OCI-M2 (cell line): ENCODE data around the gene NCOR2.

Experiments used
- DNase-seq: peaks from one replicate; lab custom pipeline; 2025; ENCODE audit not compliant: unreplicated experiment; lab: John Stamatoyannopoulos, UW

NCOR2 gene

DNA sequence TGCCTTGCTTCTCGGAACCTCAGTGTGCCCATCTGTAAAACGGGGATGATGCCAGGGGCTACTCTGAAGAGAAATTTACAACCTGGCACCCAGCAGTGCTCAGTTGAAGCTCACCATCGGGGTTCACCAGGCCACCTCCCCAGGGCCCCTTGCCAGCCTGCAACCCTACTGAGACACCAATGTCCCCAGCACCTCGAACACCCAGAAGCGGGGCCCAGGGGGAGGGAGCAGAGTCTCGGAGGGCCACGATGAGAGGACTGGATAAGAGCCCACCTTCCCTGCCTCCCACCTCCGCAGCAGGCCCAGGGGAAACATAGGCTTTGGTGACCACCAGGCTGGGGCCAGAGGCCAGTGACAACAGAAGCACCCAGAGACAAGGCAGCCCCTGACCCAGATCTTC, 22.4 kb downstream of the NCOR2 start:
- DNase-seq: no peak

DNA sequence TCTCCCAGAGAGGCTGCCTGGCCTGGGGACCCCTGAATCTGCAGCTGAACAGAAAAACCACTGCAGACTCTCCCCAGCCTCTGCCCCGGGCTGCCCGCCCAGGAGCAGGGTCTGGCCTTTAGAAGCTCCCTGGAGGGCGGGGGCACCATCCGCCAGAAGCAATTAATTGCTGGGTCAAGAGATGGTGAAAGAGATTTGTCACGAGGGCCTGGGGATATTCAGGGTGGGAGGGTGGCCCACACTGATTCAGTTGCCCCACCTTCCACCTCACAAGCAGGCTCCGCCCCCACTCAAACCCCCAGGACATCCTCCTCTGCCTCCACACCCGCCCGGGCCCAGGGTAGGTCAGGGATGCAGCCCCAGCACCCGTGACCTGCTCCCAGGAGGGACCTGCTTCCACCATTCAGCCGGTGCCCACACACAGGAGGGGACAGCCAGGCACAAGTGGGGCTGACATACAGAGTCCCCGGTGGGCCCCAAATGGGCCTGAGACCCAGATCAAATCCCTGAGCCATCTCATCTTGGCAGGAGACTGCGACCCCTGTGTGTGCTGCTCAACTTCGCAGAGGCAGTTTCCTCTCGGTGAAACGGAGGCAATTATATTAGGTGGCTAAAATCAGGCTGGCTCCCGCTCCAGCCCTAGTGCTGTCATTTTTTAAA, 23.0 kb downstream of the NCOR2 start:
- DNase-seq: no peak

DNA sequence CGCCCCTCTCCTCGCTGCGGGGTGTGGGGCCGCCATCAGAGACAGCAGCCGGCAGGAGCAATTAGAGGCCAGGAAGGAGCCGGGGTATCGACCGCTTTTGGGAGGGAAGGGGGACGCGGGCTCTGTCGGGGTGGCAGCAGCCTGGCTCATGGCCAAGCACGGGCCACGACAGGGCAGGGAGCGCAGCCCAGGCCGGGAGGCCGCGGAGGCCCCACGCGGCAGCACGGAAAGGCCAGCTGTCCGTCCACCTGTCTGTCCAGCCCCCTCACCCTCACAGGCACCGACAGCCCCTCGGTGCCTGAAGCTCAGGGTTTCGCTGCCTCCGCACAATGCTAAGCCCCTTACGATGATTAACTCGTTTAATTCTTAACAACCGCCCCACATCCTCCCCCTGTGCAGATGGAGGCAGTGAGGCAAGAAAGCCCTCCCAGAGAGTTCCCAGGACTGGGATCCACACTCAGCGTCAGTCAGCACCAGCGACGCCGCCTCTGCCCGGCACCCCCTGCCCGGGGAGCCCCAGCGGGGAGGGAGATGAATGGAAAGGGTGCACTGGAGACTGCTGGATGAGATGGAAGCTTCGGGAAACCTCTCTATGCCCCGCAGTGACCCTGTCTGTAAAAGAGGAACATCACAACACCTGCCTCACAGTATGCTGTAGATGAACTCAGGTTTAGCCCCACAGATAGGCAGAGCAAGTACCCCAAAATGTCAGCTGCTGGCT, 23.7 kb downstream of the NCOR2 start:
- no peak for DNase-seq

- DNase-seq: no peak
Measured at GRCh38 chr12:124543052-124543589, 24.3 kb downstream of the NCOR2 start.

DNA sequence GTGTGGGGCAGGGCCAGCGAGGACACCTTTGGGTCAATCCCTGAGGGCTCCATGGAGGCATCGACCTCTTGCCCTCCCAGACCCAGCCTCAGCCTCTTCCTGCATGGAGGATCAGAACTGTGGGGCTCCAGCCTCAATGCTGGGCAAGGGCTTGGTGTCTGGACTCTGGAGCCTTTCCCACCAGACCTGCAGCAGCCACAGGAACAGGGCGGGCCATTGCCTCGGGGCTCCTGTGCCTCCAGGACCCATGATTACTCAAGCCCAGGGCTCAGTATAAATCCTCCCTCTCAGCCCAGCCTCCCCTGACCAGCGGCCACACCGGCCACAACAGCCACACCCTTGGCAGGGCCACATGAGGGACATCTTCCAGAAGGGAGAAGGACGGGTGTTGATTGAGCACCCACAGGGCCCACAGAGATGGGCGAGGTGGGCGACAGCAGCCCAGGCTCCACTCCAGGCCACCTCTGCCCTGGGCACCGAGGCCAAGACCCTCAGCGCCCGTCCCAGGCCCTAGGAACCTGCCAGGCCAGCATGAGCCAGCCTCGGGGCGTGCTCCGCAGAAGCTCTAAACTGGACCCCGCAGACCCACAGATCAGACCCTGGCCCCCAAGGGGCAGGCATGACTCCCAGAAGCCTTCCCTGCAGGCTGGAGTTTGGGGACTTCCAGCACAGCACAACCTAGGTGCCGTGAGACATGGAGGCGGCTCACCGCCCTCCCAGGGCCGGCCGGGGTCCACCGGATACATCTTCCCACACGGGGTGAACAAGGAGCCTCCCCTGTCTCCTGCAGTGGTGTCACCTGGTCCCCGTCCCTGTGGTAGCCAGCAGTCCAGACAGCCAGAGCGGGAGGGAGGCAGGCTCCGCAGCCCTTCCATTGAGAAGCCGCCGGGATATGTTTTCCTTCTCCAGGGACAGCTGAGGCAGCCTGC, 25.1 kb downstream of the NCOR2 start:
- DNase-seq: no peak

DNA sequence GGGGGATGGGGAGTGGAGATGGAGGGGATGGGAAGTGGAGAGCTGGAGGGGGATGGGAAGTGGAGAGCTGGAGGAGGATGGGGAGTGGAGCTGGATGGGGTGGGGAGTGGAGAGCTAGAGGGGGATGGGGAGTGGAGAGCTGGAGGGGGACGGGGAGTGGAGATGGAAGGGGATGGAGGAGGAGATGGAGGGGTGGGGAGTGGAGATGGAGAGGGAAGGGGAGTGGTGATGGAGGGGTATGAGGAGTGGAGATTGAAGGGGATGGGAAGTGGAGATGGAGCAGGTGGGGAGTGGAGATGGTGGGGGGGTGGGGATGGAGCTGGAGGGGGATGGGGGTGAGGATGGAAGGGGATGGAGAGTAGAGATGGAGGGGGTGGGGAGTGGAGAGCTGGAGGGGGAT, 26.1 kb downstream of the NCOR2 start:
- no peak for DNase-seq

DNA sequence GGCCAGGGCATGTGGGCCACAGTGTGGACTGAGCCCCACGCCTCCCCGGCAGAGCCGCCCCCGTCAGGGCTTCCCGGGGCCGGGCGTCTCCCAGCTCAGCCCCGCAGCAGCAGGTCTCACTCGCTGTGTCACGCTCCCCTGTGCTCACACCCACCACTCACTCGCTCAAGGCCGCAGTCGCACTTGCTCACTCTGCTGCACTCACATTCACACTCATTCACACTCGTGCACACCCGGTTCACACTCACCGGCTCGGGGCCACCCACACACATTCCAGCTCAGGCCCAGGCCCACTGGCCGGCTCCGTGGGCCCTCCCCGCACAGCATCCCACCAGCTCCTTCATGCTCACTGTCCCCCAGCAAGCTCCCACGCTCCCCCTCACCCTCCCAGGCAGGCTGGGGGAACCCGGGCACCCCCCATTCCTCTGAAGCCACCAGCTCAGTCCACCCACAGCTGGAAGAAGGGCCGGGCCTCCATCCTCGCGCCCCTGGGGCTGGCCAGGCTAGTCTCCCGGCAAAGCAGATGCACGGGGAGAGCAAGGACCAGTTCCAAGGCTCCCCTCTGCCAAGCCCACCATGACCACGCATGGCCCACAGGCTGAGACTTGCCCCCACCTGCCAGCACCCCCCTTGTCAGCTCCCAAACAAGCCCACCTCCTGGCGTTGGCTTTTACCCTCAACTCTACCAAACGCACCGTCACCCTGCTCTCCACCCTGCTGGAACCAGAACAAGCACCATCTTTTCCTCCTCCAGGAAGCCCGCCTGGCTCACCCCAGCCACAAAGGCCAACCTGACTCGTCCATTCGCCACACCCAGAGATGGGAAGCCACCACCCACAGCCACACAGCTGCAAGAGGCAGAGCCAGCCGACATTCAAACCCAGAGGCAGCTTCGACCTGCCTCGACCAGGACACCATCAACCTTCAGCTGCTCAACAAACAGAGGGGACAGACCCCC, 28.0 kb downstream of the NCOR2 start:
- no peak for DNase-seq

DNA sequence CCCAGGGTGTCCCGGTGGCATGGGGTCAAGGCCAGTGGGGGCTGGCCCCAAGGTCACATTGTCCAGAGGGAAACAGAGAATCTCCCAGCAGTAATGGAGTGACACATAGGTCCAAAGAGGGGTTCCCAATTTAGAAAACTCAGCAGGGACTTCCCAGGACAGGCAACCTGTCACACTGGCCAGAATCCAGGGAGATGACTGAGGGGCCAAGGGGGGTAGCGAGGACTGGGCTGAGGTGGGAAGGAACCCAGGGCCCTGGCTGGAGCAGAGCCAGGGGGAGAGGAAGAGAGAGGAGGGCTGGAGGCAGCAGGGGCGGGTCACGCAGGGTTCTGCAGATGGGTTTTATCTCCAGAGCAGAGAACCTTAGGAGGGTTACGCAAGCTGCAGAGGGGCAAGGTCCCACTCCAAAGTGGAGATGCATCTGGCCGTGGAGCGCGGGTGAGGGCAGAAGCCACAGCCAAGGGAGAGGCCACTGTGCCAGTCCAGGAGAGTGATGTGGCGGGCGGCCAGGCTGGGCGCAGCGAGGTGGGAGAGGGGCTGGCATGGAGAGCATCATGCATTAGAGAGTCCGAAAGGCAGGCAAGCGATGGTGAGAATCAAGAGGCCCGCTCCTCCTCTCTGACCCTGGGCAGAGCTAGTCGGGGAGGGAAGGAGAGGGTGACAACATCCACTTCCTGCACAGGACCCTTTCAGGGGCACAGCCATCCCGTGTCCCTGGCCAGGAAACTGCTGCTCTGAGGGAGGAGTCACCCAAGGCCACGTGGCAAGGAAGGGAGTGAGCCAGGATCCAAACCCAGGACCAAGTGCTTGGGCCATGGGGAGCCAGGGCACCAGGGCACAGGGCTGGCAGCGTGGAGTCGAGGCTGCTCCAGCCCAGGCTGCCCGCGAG, 29.0 kb downstream of the NCOR2 start:
- DNase-seq: no peak

DNA sequence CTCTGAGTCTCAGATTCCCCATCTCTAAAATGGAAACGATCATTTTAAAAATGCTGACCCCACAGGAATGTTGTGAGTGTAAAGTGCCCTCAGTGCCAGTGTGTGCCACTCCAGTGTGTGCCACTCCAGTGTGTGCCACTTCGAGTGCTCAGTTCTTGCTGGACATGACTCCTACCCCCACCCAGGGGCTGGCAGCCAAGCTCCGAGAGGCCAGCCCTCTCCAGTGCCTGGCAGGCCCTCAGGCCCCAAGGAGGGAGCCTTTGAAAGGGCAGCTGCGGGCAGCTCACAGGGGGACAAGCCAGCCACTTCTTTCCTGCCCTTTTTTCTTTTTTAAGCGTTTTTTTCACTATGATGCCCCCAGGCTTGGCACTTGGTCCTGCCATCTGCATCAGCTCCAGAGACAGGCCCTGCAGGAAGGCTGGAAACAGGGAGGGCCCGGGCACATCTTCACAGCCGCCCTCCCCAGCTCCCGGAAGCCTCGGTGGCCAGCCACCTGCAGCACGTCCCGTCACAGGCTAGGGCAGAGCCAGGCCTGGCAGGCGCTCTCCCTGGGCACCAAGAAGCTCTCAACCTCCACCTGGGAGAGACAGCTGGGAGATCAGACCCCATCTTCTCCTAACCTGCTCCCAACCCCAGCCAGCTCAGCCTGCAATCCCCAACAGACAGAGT, 29.8 kb downstream of the NCOR2 start:
- DNase-seq: no peak

DNA sequence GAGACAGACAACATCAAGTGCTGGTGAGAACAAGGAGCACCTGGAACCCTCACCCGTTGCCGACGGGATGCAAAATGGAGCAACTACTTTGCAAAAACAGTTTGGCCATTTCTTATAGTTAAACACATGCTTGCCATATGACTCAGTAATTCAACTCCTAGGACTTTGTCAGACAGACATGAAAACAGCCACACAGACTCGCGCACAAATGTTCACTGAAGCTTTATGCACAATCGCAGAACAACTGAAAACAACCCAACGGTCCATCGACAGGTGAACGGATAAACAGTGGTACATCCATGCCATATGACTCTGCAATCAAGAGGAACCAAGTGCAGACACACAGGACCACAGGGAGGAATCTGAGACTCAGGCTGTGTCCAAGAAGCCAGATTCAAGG, 30.8 kb downstream of the NCOR2 start:
- DNase-seq: no peak

DNA sequence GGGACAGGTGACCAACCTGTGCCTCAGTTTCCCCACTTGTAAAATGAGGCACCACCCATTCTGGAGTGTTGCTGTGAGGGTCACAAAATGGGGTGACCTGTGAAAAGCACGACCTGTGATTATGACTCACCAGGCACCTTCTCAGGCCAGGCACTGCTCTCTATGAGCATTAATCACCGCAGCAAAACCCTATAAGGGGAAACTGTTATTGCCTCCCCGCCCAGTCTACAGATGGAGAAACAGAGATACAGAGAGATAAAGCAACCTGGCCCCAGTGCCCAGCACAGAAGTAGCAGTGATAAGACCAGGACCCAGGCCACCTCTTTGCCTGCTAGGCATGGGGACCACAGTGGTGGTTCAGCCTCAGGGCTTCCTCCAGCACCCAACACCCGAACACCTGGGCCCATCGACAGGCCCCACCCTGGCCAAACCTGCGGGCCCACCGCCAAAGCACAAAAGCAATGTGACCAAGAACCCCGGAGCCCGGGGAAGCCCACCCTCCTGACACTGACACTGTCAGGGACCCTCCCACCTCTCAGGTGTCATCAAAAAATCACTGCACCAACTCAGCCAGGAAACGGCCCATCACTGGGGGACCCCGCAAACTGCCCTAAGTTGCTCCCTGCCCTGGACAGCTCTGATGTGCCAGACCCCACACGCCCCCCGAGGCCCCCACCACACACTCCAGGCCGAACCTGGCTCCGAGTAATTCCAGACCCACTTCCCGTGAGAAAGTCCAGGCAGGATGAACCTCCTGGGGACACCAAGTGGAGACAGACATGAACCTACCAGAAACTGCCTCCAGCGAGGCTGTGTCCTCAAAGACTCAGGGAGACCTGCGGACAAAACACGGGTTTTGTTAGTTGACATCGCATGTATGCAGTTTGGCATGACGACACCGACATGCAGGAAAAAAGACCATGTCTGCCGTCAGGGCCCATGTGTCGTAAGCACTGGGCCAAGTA, 32.4 kb downstream of the NCOR2 start:
- no peak for DNase-seq

- no peak for DNase-seq
Measured at GRCh38 chr12:124533456-124533855, 34.0 kb downstream of the NCOR2 start.

GRCh38 chr12:124532967-124533366, 34.4 kb downstream of the NCOR2 start:
- no peak for DNase-seq

DNA sequence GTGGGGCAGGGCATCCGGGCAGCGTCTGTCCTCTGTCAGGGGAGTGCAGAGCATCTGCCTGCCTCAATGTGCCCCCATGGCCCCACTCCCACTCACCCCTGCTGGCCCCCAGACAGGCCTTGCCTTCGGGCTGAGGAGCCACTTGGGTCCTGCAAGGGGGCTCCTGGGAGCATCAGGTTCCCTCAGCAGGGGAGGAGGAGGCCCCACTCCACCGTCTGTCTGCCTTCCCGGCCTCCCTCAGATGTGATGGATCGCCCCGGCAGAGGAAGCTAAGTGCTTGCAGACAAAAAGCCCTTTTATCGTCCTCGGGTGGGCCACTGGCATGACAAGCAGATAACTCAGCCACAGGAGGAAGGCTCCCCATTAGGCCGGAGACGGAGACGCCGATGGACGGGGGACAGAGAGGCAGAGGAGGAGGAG, 35.1 kb downstream of the NCOR2 start:
- DNase-seq: no peak

GRCh38 chr12:124531906-124532305, 35.5 kb downstream of the NCOR2 start:
- DNase-seq: no peak

GRCh38 chr12:124531281-124531745, 36.1 kb downstream of the NCOR2 start:
- no peak for DNase-seq

DNA sequence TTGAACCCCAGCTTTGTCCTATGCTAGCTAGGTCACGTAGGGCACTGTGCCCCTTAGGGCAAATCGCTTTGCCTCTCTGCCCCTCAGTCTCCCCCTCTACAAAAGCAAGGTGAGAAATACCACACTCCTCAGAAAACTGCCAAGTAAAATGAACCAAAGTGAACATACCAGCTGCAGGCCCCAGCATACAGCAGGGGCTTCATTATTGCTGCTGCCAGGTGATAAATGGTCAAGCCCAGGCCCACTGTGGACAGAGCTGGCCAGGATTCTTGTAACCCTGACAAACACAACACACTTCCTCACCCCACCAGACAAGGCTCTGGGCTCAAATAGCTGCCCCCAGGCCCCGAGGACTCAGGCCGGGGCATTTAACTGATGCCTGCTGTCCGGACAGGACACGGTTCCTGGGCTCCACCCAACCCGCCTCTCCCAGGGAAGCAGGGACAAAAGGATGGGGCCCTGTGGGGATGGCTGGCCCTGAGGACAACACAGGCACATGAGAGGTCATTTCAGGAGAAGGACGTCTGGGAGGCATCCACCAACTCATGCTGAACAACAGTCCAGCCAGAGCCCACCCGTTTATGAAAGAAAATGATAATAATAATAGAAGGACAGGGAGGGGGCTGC, 36.7 kb downstream of the NCOR2 start:
- DNase-seq: no peak
